COLO829 (cell line): ENCODE data around the gene PIEZO1.
"Not testable (repeated sequence)": the region's sequence is repeated elsewhere in the genome, so short reads cannot be mapped to it uniquely, and the experiment has no call there.

Experiments
- DNase-seq: peaks from one replicate; pipeline ENCODE4 v3.0.0; 2012; ENCODE audit warnings: low spot score

The PIEZO1 gene

DNA sequence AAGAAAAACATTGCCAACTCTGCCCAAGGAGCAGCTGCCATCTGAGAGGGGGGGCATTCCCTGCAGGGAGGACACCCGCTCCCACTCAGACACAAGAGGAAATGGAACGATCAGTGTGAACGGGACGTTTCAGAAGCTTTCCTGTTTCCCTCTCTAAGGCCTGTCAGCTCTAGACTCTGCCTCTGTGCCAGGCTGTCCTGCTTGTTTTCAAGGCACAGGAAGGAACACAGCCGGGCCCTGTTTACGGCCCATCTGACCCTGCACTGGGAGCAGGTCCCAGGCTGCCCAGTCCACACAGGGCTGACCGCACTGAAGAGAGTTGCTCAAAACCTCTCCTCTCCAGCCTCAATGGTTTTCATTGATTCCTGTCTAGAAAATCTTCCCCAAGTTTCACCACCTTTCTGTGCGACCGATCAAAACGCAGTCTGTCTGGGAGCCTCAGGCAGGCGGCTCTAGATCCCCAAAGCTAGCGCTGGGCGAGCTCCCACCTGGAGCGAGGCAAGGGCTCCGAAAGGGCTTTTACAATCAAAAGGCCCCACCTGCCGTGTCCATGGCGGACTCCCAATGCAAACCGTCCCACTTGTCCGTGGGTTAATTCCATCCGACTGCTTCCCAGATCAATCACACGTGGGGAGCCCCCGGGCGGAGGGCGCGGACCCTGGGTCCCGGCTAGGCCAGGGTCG, 1.5 kb downstream of the PIEZO1 start:
- no peak for DNase-seq

DNA sequence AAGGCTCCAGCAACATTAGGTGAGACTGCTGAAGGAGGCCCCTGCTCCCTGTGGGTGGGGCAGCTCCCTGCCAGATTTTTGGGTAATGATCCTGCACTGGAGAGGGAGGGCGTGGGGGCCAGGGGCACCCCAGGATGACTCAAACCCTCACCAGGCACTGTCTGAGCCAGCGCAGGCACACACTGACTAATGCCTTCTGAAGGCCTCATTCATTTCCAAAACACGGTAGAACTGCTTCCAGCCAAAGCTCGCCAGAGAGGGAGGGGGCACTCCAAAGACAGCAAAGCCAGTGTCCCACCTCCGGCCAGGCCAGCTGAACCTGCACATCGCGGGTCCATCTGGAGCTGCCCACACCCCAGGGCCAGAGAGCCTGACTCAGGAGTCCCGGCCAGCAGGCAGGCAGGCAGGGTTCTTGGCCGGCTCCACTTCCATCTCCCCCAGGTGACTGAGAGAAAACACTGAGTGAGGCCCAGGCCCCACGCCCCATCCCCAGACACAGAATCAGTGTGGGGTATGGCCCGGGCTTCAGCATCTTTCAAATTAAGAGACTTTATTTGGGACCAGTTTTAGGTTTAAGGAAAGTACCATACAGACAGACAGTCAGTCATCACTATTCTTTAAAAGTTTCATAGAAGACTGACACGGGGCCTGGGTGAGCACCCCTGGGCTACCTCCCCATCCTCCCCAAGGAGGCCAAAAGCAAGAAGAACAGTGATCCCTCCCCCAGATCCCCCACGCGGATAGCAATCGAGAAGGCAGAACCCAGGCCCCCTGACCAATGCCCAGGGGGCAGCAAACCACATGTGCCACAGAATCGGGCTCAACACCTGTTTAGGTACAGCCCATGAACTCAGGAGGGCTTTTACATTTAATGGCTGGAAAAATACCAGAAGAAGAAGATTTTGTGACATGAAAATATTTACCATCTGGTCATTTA, 2.3 kb downstream of the PIEZO1 start:
- DNase-seq = no peak

DNA sequence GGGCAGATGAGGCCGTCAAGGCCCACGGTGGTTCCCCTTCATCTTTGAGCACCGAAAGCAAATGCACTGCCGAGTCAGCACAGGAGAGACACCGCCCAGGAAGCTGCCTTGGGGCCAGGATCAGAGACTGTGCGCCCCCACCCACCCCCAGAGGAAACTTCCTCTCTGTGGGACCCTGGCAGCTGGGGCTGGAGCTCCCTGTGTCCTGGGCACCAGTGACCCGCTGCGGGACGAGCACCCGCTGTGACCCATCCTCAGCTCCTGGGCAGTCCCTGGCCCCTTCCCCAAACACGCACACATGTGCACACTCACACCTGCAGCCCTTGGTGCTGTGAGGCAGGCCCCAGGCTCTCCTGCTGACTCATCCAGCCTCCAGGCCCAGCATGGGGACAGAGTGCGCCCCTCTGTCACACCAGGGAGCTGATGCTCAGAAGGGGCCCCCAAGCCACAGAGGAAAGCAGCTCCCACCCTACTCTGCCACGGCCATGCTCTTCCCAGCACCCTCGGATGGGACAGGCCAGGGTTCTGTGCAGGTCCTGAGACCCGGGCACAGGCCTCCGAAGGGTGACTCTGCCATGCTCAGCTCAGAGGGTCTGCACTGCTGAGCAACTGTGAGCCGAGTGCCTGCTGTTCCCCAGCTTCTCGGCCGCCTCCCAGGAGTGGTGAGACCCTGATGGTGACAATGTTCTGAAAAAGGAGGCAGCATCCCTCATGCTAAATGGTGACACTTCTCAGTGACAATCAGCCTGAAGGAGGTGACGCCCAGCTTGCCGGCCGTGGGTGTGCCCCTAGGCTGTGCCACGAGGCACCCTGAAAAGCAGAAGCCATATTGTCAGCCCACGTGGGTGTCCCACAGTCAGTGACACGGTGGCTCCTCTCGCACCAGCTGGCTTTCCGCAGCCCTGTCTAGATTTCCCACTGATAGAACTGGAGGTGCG, 3.6 kb downstream of the PIEZO1 start:
- no peak for DNase-seq

DNA sequence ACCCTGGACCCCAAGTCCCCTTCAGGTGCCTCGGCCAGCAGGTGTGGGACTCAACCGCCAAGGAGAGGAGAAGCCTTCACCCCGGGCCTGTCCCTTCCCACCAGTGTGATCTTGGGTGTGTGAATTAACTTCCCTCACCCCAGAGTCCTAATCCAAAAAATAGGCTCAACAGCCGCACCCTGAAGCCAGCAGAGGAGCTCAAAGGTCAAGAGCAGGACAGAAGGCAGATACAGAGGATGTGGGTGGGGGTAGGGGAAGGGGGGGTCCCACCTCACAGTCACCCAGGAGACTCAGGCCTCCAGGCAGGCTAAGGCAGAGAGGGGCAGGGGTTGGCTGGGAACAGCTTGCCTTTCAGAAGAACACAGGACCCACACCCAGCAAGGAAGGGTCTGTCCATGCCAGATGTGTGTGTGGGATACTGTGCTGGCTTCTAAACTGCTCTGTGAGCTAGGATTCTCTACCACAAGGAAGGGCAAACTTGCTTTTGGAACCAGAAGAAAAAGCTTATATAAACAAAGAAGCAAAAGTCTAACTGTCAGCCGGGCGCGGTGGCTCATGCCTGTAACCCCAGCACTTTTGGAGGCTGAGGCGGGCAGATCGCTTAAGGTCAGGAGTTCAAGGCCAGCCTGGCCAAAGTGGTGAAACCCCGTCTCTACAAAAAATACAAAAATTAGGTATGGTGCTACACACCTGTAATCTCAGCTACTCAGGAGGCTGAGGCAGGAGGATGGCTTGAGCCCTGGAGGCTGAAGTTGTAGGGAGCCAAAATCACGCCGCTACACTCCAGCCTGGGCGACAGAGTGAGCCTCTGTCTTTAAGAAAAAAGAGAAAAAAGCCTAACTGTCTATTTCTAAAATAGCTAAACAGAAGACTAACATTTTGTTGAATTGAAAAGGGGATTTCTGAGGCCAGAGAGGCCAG, 4.6 kb downstream of the PIEZO1 start:
- DNase-seq = no peak

DNA sequence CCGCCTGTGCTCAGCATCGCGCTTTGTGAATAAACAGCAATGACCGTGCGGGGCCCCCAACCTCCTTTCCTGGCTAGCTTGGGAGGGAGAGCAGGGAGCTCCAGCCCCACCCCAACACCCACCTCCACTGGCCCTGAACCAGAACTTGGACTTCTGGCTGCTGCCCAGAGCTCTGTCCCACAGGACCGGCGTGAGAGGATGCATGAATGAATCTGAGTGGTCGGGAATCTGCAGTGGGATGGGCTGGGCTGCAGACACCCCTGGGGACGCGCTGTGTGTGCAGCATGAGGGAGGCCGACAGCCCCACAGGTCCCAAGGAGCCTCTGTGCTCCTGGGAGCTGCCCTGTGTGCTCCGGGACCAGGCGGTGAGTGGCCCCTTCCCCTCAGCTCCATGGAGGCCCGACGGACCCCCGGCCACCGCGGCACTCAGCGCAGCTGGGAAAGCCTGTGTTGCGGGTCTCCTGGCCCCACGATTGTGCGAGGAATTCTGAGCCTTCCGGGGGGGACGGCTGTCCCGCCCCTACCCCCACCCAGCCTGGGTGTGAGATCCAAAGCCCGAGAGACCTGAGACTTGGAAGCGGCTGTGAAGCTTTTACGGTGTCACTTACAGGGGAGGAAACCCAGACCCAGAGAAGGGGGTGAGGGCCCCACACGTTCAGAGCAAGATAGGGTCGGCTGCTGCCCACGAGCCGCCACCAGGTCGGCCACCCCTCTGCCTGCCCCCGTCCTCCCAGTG, 5.4 kb downstream of the PIEZO1 start:
- no peak for DNase-seq

DNA sequence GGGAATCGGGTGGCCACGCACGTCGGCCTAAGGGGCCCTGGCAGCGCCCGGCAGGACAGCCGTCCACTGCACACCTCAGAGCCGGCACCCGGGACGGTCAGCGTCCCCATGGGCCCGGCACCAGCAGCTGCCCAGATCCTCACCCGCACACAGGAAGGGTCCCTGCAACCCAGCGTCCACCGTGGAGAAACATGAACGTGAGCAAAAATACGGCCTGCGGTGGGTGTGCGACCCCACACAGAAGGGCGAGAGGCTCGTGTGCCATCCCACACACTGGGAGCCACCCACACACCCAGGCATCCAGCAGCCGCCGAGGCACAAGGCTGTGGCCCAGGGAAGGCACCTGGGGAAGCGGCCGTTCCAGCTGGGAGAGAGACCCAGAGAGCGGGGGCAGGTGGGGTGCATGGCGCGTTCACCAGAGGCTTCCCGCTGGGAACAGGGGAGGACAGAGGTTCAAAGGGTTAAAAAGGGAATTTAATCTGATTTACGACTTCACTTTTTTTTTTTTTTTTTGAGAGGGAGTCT, 6.4 kb downstream of the PIEZO1 start:
- DNase-seq = no peak

DNA sequence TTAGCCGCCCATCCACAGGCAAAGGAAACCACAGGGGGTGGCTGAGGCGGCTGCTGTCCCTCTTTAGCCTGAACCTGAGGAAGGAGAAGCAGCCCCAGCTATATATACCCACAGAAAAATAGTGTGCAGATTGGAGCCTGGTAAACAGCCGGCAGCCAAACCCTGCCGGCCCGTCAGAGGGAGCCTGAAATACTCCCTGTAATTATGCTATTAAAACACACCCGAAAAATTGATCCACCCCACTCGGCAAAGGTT, 6.8 kb downstream of the PIEZO1 start:
- no peak for DNase-seq

DNA sequence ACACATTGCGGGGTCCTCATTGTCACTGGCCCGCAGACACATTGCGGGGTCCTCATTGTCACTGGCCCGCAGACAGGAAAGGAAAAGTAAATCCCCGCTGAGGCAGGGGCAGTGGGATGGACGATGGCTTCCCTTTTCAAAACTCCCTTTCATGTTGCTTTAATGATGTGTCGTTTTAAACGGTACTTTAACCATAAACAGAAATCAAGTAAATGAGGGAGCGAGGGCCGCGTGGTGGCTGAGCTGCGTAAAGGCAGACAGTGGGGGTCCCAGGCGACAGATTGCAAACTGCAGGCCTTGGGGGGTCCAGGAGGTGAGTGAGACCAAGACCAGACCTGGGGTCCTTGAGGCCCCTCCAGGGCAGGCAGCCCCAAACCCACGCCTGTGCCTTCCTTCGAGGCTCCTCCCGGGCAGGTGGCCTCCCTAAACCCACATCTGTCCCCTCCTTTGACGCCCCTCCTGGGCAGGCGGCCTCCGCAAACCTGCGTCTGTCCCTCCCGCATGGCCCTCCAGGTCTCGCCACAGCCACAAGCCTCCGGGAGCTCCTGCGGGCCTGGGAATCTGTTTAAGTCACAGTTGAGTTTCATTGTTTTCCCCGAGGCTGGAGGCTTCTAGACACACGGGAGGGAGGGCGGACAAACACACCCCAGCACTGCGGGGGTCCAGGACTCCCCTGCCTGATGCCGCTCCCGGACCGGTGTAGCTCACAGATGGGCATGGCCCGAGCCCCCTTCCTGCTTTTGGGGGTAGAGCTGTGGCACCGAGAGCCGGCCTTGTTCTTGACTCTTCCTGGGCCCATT, 7.3 kb downstream of the PIEZO1 start:
- no peak for DNase-seq

DNA sequence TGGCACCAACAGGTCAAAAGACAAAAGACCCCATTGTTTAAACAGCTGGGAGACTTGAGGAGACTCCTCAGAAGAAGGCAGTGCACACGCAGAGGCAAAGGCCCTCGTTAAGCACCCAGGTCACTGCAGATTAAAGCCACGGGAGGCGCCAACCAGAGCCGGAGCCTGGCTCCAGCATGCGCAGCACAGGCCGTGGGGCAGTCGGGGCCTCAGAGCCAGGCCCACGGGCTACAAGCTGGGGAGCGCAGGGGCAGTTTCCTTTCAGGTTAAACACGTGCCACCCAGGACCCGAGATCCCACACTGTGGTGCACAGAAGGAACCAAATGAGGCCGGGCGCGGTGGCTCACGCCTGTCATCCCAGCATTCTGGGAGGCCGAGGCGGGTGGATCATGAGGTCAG, 9.2 kb downstream of the PIEZO1 start:
- no peak for DNase-seq

DNA sequence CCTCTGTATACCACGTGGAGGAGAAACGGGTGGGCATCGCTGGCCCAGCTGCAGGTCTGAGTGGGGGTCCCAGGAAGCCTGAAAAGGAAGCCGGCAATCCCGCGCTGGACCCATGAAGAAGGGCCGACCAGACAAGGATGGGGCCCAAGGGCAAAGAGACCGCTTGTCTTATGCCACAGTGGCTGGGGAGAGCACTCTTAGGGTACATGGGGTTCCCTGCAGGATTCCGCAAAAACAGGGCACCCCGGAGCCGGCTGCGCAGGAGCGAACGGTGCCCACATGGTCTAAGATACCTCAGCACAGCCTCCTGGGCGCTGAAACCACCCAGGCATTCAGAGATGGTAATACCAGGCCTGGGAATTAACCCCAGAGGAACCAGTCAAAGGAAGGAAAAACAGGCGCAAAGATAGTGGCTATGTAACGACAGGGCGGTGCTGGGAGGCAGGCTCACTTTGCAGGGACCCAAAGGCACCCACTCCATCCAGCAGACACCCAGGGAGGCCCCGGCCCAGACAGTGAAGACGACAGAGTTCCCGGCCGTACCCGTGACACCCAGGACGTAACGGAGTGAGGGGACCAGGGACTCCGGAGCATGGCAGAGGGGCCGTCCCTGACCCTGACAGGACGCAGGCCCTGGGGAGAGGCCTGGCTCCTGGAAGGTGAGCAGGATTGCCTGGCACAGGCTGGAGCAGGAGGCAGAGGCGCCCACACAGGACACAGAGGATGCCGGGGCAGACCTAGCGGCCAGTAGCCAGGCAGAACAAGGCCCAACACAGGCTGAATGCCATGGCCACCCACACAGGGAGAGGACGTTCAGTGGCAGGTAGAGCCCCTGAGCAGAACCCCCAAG, 10.3 kb downstream of the PIEZO1 start:
- DNase-seq = no peak

DNA sequence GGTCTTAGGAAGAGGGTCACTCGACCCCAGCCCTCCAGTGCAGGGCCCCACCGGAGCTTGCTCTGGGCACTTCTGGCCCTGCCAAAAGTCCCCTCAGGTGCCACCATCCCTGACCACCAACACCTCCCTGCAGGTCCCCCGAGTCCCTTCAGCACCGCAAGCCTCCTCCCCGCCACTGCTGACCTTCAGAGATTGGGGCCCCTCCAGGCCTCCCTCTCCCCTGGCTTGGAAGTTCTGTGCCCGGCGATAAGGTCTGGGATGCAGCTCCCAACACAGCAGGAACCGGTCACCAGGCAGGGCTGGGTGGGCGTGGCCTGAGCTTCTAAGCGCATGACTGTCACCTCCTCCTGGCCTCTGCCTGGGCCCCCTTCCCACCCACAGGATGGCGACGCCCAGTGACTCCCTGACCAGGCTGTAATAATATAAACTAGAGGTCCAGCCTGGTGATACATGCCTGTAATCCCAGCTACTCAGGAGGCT, 11.2 kb downstream of the PIEZO1 start:
- no peak for DNase-seq

DNA sequence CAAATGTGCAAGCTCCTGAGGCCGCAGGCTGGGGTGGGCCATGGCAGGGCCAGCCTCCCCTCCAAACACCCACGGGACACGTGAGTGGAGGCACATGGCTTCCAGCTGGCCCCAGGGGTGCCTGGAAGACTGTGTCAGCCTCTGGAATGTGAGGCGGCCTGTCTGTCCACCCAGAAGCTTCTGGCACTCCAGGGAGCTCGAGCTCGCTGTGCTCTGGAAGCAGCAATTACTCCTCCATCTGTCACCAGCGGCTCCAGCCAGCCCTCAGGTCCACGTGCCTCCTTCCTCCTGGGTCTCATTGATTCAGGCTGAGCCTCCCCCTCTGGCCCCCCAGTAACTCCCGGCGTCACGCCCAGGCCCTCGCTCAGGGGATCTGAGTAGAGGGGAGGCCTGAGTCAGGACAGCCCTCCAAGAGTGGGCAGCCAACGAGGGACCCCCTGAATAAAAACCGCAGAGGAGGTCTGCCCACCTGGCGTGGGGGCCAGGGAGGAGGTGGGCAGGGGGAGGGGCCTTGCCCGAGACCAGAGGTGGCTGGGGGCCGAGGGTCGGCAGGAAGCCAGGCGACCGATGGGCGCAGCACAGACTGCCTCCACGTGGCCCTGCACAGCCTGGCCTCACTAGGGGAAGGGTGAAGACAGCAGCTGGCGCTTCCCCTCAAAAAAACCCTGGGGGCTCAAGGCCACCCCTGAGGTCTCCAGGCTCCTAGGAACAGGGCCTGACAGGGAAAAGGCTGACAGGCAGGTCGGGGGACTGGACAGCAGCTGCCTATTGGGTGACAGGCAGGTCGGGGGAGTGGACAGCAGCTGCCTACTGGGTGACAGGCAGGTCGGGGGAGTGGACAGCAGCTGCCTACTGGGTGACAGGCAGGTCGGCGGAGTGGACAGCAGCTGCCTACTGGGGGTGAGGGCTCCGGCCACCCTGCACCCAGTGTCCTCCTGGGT, 11.9 kb downstream of the PIEZO1 start:
- DNase-seq = no peak

DNA sequence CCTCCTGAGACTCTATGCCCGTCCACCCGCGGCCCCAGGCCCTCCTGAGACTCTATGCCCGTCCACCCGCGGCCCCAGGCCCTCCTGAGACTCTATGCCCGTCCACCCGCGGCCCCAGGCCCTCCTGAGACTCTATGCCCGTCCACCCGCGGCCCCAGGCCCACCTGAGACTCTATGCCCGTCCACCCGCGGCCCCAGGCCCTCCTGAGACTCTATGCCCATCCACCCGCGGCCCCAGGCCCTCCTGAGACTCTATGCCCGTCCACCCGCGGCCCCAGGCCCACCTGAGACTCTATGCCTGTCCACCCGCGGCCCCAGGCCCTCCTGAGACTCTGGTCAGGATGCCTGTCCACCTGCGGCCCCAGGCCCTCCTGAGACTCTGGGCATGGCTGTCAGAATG, 13.2 kb downstream of the PIEZO1 start:
- DNase-seq = not testable (repeated sequence)

DNA sequence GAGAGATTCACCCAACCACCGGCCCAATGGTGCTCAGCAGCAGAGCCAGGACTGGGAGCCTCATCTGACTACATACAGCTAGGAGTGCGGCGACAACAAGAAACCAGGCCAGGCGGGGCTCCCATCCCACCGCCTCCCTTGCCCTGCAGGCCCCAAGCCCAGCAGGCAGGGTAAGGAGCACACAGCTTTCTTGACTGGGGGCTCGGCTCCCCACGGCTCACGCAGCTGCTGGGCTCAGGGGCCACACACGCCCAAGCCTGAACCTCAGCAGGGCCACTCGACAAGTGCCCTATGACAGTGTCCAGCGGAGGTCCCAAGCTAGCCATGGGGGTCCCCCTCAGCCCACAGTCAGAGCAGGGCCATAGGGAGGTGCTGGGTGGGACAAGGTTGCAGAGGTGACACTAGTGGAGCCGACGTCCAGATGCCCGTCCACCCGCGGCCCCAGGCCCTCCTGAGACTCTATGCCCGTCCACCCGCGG, 13.7 kb downstream of the PIEZO1 start:
- DNase-seq = no peak

DNA sequence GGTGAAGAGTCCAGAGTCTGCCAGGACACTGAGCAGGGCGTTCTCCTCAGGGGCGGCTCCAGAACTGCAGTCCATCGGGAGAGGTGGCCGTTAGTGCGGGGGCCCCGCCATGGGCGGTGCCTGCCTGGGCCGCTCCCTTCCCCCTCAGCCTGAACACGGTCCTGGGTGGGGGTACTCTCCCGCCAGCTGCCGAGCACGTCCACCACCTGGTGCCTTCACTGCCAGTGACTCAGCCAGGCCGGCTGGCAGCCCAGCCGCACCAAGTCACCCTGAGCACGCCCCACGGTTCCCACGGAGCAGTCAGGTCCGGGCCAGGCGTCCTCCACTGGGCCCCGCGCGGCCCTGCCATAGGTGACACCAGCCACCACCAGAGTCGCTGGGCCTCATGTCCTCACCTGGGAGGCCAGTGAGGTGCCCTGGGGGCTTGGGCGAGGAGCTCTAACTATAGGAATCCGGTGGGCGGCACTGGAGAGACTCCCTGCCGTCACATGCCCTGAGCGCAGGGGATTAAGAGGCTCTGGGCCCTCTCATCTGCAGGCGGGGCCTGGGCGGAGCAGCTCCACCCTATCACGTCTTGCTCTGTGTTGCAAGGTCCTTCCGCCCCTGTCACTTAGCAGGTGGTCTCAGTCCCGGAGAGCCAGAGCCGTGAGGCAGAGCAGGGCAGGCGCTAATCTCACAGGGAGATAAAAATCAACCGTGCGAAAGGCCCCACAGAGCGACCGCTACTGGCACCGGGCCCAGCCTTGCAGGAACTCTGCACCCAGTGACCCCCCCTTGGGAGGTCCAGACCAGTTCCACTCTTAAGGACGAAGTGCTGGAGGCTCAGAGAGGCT, 14.3 kb downstream of the PIEZO1 start:
- no peak for DNase-seq
